ENCODE results near the gene UGGT2.

UGGT2 gene

GRCh38 chr13:96053003-96053703 lies at the start of gene UGGT2:
Gene UGGT2 (minus strand): TSS chr13:96053401. CDS start chr13:96053312, 89 bp downstream.
- H3K27me3 ChIP-seq (ENCODE audit: control insufficient read depth, insufficient read depth, low read length), result no peaks in the 10 kb centered on the region
- H3K4me3 ChIP-seq (ENCODE audit: low read length), result peak within 1 kb of the TSS; percentile 95
- H3K27ac ChIP-seq (ENCODE audit: low read depth, low read length), result peak within 1 kb of the TSS; percentile 57
- peak within 1 kb of the TSS; percentile 53 for H3K9ac ChIP-seq (ENCODE audit: low read length)
- H3K36me3 ChIP-seq (ENCODE audit: control insufficient read depth, insufficient read depth, low read length), result no peaks in the 10 kb centered on the region
- no peaks in the 10 kb centered on the region for H3K4me1 ChIP-seq (ENCODE audit: control insufficient read depth, insufficient read depth, low read length)

- H3K4me1 ChIP-seq (ENCODE audit: control insufficient read depth, insufficient read depth, low read length), result no peaks in the 10 kb centered on the region
- no peak overlapping the region for H3K9ac ChIP-seq (ENCODE audit: low read length)
- H3K27ac ChIP-seq (ENCODE audit: low read depth, low read length), result no peak overlapping the region
- H3K36me3 ChIP-seq (ENCODE audit: control insufficient read depth, insufficient read depth, low read length), result no peaks in the 10 kb centered on the region
- H3K4me3 ChIP-seq (ENCODE audit: low read length), result no peak overlapping the region
- H3K27me3 ChIP-seq (ENCODE audit: control insufficient read depth, insufficient read depth, low read length), result no peaks in the 10 kb centered on the region
Measured at GRCh38 chr13:96100457-96101220, 47.4 kb upstream of the UGGT2 start.

GRCh38 chr13:96093296-96094006 lies 40.2 kb upstream of the UGGT2 start:
- Histone ChIP-seq H3K27ac (ENCODE audit: low read depth, low read length) (no peak overlapping the region), H3K9ac (ENCODE audit: low read length) (no peak overlapping the region), H3K4me3 (ENCODE audit: low read length) (no peak overlapping the region)

GRCh38 chr13:96091164-96092117 lies 38.2 kb upstream of the UGGT2 start:
- H3K27ac ChIP-seq (ENCODE audit: low read depth, low read length), result no peak overlapping the region
- H3K27me3 ChIP-seq (ENCODE audit: control insufficient read depth, insufficient read depth, low read length), result peaks cover 15% of the 10 kb centered on the region
- H3K9ac ChIP-seq (ENCODE audit: low read length), result no peak overlapping the region

More at GRCh38 chr13:96093296-96094006, 40.2 kb upstream of the UGGT2 start:
- H3K4me1 ChIP-seq (ENCODE audit: control insufficient read depth, insufficient read depth, low read length), result no peaks in the 10 kb centered on the region
- no peaks in the 10 kb centered on the region for H3K36me3 ChIP-seq (ENCODE audit: control insufficient read depth, insufficient read depth, low read length)
- H3K27me3 ChIP-seq (ENCODE audit: control insufficient read depth, insufficient read depth, low read length), result peaks cover 15% of the 10 kb centered on the region

GRCh38 chr13:96090240-96091101 lies 37.3 kb upstream of the UGGT2 start:
- Histone ChIP-seq H3K4me3 (ENCODE audit: low read length) (peak overlapping the region; percentile 49), H3K27ac (ENCODE audit: low read depth, low read length) (no peak overlapping the region), H3K27me3 (ENCODE audit: control insufficient read depth, insufficient read depth, low read length) (peaks cover 15% of the 10 kb centered on the region), H3K36me3 (ENCODE audit: control insufficient read depth, insufficient read depth, low read length) (no peaks in the 10 kb centered on the region), H3K4me1 (ENCODE audit: control insufficient read depth, insufficient read depth, low read length) (no peaks in the 10 kb centered on the region), H3K9ac (ENCODE audit: low read length) (no peak overlapping the region)

More at GRCh38 chr13:96091164-96092117, 38.2 kb upstream of the UGGT2 start:
- peak overlapping the region; percentile 41 for H3K4me3 ChIP-seq (ENCODE audit: low read length)
- H3K4me1 ChIP-seq (ENCODE audit: control insufficient read depth, insufficient read depth, low read length), result no peaks in the 10 kb centered on the region
- no peaks in the 10 kb centered on the region for H3K36me3 ChIP-seq (ENCODE audit: control insufficient read depth, insufficient read depth, low read length)

GRCh38 chr13:96089749-96090239 lies 36.6 kb upstream of the UGGT2 start, which contains the start of gene HS6ST3:
Gene HS6ST3 (plus strand): TSS chr13:96090107.
- H3K27ac ChIP-seq (ENCODE audit: low read depth, low read length), result no peak within 1 kb of the TSS
- no peak within 1 kb of the TSS for H3K9ac ChIP-seq (ENCODE audit: low read length)
- peak within 1 kb of the TSS; percentile 49 for H3K4me3 ChIP-seq (ENCODE audit: low read length)
- no peaks in the 10 kb centered on the region for H3K4me1 ChIP-seq (ENCODE audit: control insufficient read depth, insufficient read depth, low read length)
- H3K36me3 ChIP-seq (ENCODE audit: control insufficient read depth, insufficient read depth, low read length), result no peaks in the 10 kb centered on the region
- peaks cover 15% of the 10 kb centered on the region for H3K27me3 ChIP-seq (ENCODE audit: control insufficient read depth, insufficient read depth, low read length)

GRCh38 chr13:96089139-96089538 lies 35.9 kb upstream of the UGGT2 start:
- Histone ChIP-seq H3K36me3 (ENCODE audit: control insufficient read depth, insufficient read depth, low read length) (no peaks in the 10 kb centered on the region), H3K4me3 (ENCODE audit: low read length) (no peak overlapping the region), H3K27me3 (ENCODE audit: control insufficient read depth, insufficient read depth, low read length) (peaks cover 15% of the 10 kb centered on the region)

GRCh38 chr13:96086736-96087135 lies 33.5 kb upstream of the UGGT2 start:
- Histone ChIP-seq H3K4me1 (ENCODE audit: control insufficient read depth, insufficient read depth, low read length) (no peaks in the 10 kb centered on the region), H3K4me3 (ENCODE audit: low read length) (no peak overlapping the region), H3K9ac (ENCODE audit: low read length) (no peak overlapping the region), H3K36me3 (ENCODE audit: control insufficient read depth, insufficient read depth, low read length) (no peaks in the 10 kb centered on the region), H3K27ac (ENCODE audit: low read depth, low read length) (no peak overlapping the region), H3K27me3 (ENCODE audit: control insufficient read depth, insufficient read depth, low read length) (peaks cover 10% of the 10 kb centered on the region)

More at GRCh38 chr13:96089139-96089538, 35.9 kb upstream of the UGGT2 start:
- H3K27ac ChIP-seq (ENCODE audit: low read depth, low read length), result no peak overlapping the region
- H3K4me1 ChIP-seq (ENCODE audit: control insufficient read depth, insufficient read depth, low read length), result no peaks in the 10 kb centered on the region
- H3K9ac ChIP-seq (ENCODE audit: low read length), result no peak overlapping the region

GRCh38 chr13:96082640-96083039 lies 29.4 kb upstream of the UGGT2 start:
- Histone ChIP-seq H3K4me3 (ENCODE audit: low read length) (no peak overlapping the region), H3K9ac (ENCODE audit: low read length) (no peak overlapping the region), H3K36me3 (ENCODE audit: control insufficient read depth, insufficient read depth, low read length) (no peaks in the 10 kb centered on the region)

GRCh38 chr13:96081888-96082287 lies 28.7 kb upstream of the UGGT2 start:
- Histone ChIP-seq H3K9ac (ENCODE audit: low read length) (no peak overlapping the region), H3K4me1 (ENCODE audit: control insufficient read depth, insufficient read depth, low read length) (no peaks in the 10 kb centered on the region), H3K4me3 (ENCODE audit: low read length) (no peak overlapping the region), H3K36me3 (ENCODE audit: control insufficient read depth, insufficient read depth, low read length) (no peaks in the 10 kb centered on the region), H3K27me3 (ENCODE audit: control insufficient read depth, insufficient read depth, low read length) (no peaks in the 10 kb centered on the region), H3K27ac (ENCODE audit: low read depth, low read length) (no peak overlapping the region)

More at GRCh38 chr13:96082640-96083039, 29.4 kb upstream of the UGGT2 start:
- H3K27ac ChIP-seq (ENCODE audit: low read depth, low read length), result no peak overlapping the region
- no peaks in the 10 kb centered on the region for H3K27me3 ChIP-seq (ENCODE audit: control insufficient read depth, insufficient read depth, low read length)
- H3K4me1 ChIP-seq (ENCODE audit: control insufficient read depth, insufficient read depth, low read length), result no peaks in the 10 kb centered on the region

GRCh38 chr13:96080676-96081075 lies 27.5 kb upstream of the UGGT2 start:
- H3K27ac ChIP-seq (ENCODE audit: low read depth, low read length), result no peak overlapping the region
- H3K9ac ChIP-seq (ENCODE audit: low read length), result no peak overlapping the region
- H3K4me1 ChIP-seq (ENCODE audit: control insufficient read depth, insufficient read depth, low read length), result no peaks in the 10 kb centered on the region
- H3K4me3 ChIP-seq (ENCODE audit: low read length), result no peak overlapping the region
- no peaks in the 10 kb centered on the region for H3K27me3 ChIP-seq (ENCODE audit: control insufficient read depth, insufficient read depth, low read length)
- no peaks in the 10 kb centered on the region for H3K36me3 ChIP-seq (ENCODE audit: control insufficient read depth, insufficient read depth, low read length)

All from rectal smooth muscle tissue (tissue), 1 donor.